ENCODE data around the gene MRO.

Gene MRO

GRCh38 chr18:50832754-50833153, 12.9 kb upstream of the MRO start:
- no peak for DNase-seq

- no peak for DNase-seq
Measured at GRCh38 chr18:50830544-50830943, 10.7 kb upstream of the MRO start.

GRCh38 chr18:50829644-50830043, 9.8 kb upstream of the MRO start:
- DNase-seq, result no peak

GRCh38 chr18:50826027-50826426, 6.2 kb upstream of the MRO start:
- no peak for DNase-seq

GRCh38 chr18:50825621-50826020, 5.8 kb upstream of the MRO start:
- DNase-seq, result no peak

- DNase-seq, result no peak
Measured at GRCh38 chr18:50822756-50823155, 2.9 kb upstream of the MRO start.

GRCh38 chr18:50820901-50821520, 1.2 kb upstream of the MRO start:
- no peak for DNase-seq

GRCh38 chr18:50819027-50819727, 639 bp downstream of the MRO start:
- no peak for DNase-seq

- no peak for DNase-seq
Measured at GRCh38 chr18:50816419-50817166, 3.2 kb downstream of the MRO start.

GRCh38 chr18:50814395-50814794, 5.4 kb downstream of the MRO start:
- DNase-seq, result no peak

- no peak for DNase-seq
Measured at GRCh38 chr18:50813353-50813752, 6.5 kb downstream of the MRO start.

- no peak for DNase-seq
Measured at GRCh38 chr18:50812834-50813233, 7.0 kb downstream of the MRO start.

- DNase-seq, result no peak
Measured at GRCh38 chr18:50807176-50807575, 12.6 kb downstream of the MRO start.

GRCh38 chr18:50806208-50806616, 13.6 kb downstream of the MRO start:
- no peak for DNase-seq

- no peak for DNase-seq
Measured at GRCh38 chr18:50805732-50806131, 14.1 kb downstream of the MRO start.

- DNase-seq, result no peak
Measured at GRCh38 chr18:50803592-50803991, 16.2 kb downstream of the MRO start.

- DNase-seq, result no peak
Measured at GRCh38 chr18:50802141-50802540, 17.7 kb downstream of the MRO start.

- no peak for DNase-seq
Measured at GRCh38 chr18:50797142-50797541, 22.7 kb downstream of the MRO start.

GRCh38 chr18:50796495-50796894, 23.3 kb downstream of the MRO start:
- DNase-seq, result no peak

GRCh38 chr18:50793641-50794565, 25.9 kb downstream of the MRO start:
- DNase-seq, result no peak

- no peak for DNase-seq
Measured at GRCh38 chr18:50792885-50793284, 26.9 kb downstream of the MRO start.

- no peak for DNase-seq
Measured at GRCh38 chr18:50791599-50792438, 28.0 kb downstream of the MRO start.

Data from NCI-H1092 (cell line).